Smooth muscle cell (in vitro differentiated cells): ENCODE data around the gene PCOLCE2. TPM values are rescaled to one million over a fixed set of nuclear protein-coding genes. Genes with fewer than 3 reads are reported as not detected.

Source experiments
- DNase-seq: peaks from one replicate; lab custom pipeline; 2025; ENCODE audit not compliant: unreplicated experiment; lab: John Stamatoyannopoulos, UW
- H2AFZ ChIP-seq: fragments of 200-600 bp; sonication (generic); 2 replicates; pipeline ENCODE4 v1.6.0; 2016; ENCODE audit warnings: antibody characterized with exemption, low read depth, mild to moderate bottlenecking
- H3F3A ChIP-seq: fragments of 200-600 bp; sonication (generic); 2 replicates; pipeline ENCODE4 v1.6.0; 2017; ENCODE audit warnings: antibody characterized with exemption, low read depth
- H3K27ac ChIP-seq: fragments of 200-600 bp; sonication (generic); 2 replicates; pipeline ENCODE4 v1.5.1; 2016; ENCODE audit warnings: low read depth, mild to moderate bottlenecking
- H3K27me3 ChIP-seq: fragments of 200-600 bp; sonication (generic); 2 replicates; pipeline ENCODE4 v1.6.1; 2016; ENCODE audit warnings: low read depth, mild to moderate bottlenecking
- H3K36me3 ChIP-seq: fragments of 200-600 bp; sonication (generic); 2 replicates; pipeline ENCODE4 v1.5.1; 2016; ENCODE audit warnings: low read depth
- H3K4me1 ChIP-seq: fragments of 200-600 bp; sonication (generic); 2 replicates; pipeline ENCODE4 v1.5.1; 2016; ENCODE audit warnings: low read depth
- H3K4me2 ChIP-seq: fragments of 200-600 bp; sonication (generic); 2 replicates; pipeline ENCODE4 v1.6.0; 2016; ENCODE audit warnings: mild to moderate bottlenecking
- H3K4me3 ChIP-seq: fragments of 200-600 bp; sonication (generic); 2 replicates; pipeline ENCODE4 v1.5.1; 2016; ENCODE audit warnings: mild to moderate bottlenecking
- H3K79me2 ChIP-seq: fragments of 200-600 bp; sonication (generic); 2 replicates; pipeline ENCODE4 v1.6.0; 2016; ENCODE audit warnings: low read depth, mild to moderate bottlenecking
- H3K9ac ChIP-seq: fragments of 200-600 bp; sonication (generic); 2 replicates; pipeline ENCODE4 v1.6.0; 2016; ENCODE audit warnings: low read depth
- H3K9me3 ChIP-seq: fragments of 200-600 bp; sonication (generic); replicated peaks from 2 replicates; pipeline ENCODE4 v1.5.1; 2016; ENCODE audit warnings: low read depth
- H4K20me1 ChIP-seq: fragments of 200-600 bp; sonication (generic); 2 replicates; pipeline ENCODE4 v1.6.0; 2016; ENCODE audit warnings: low read depth
- CTCF ChIP-seq: fragments of 200-600 bp; sonication (generic); IDR thresholded peaks from 2 replicates; pipeline ENCODE4 v1.5.1; 2017; ENCODE audit warnings: borderline replicate concordance, mild to moderate bottlenecking, antibody characterized with exemption; ENCODE audit not compliant: insufficient read depth, poor library complexity, severe bottlenecking
- WGBS: methylation state at CpG from one replicate; pipeline ENCODE4 v1.1.7; 2016; ENCODE audit warnings: low lambda C conversion rate; 5-methylcytosine and 5-hydroxymethylcytosine counted together
- polyA plus RNA-seq: library from polyadenylated mRNA; unstranded; fragments of >200 nt; fragmentation: Nextera tagmentation; extraction: Ambion mirVana; gene quantifications from 2 replicates; pipeline ENCODE4 v1.2.1, GENCODE V29; 2016
- total RNA-seq: library from RNA; depleted of rRNA; stranded (reverse); fragments of >200 nt; gene quantifications from 2 replicates; pipeline ENCODE4 v1.2.3, GENCODE V29; 2014

The PCOLCE2 gene
- total and polyA plus RNA-seq, 2 experiments from 2014 or later: 32.5 to 80.9 TPM

- H2AFZ ChIP-seq: no peak overlapping the region
- H4K20me1 ChIP-seq: no peaks in the 10 kb centered on the region
- no peak for DNase-seq
- 93% methylated on average over 1 of the region's 1 CpG for WGBS
- H3K9me3 ChIP-seq: no peaks in the 10 kb centered on the region
- H3F3A ChIP-seq: no peaks in the 10 kb centered on the region
- no peak overlapping the region for H3K9ac ChIP-seq
- H3K4me2 ChIP-seq: no peak overlapping the region
- H3K36me3 ChIP-seq: no peaks in the 10 kb centered on the region
- H3K4me1 ChIP-seq: peaks cover 2% of the 10 kb centered on the region
- H3K27ac ChIP-seq: no peak overlapping the region
- no peak overlapping the region for H3K4me3 ChIP-seq
- H3K27me3 ChIP-seq: no peaks in the 10 kb centered on the region
- TF ChIP-seq CTCF: no peak
- no peaks in the 10 kb centered on the region for H3K79me2 ChIP-seq
These were observed 93.6 kb downstream of the PCOLCE2 start for GRCh38 chr3:142795332-142795731.

- Histone ChIP-seq H3K9ac (no peak overlapping the region), H3K4me2 (no peak overlapping the region), H3K27ac (no peak overlapping the region), H3K9me3 (no peaks in the 10 kb centered on the region), H3K36me3 (no peaks in the 10 kb centered on the region), H4K20me1 (no peaks in the 10 kb centered on the region), H3K4me1 (peaks cover 7% of the 10 kb centered on the region), H3F3A (no peaks in the 10 kb centered on the region), H2AFZ (no peak overlapping the region), H3K27me3 (no peaks in the 10 kb centered on the region), H3K4me3 (no peak overlapping the region), H3K79me2 (no peaks in the 10 kb centered on the region)
- DNase-seq: no peak
- 70% methylated on average over 4 of the region's 4 CpGs for WGBS
- no peak for TF ChIP-seq CTCF
These were observed 94.4 kb downstream of the PCOLCE2 start for GRCh38 chr3:142794508-142794907.

GRCh38 chr3:142787719-142788118 is 101.2 kb downstream of the PCOLCE2 start:
- Histone ChIP-seq H3F3A (no peaks in the 10 kb centered on the region), H3K4me1 (peaks cover 7% of the 10 kb centered on the region), H3K9me3 (no peaks in the 10 kb centered on the region), H3K27ac (no peak overlapping the region), H3K27me3 (no peaks in the 10 kb centered on the region), H3K4me3 (no peak overlapping the region), H3K9ac (no peak overlapping the region), H4K20me1 (no peaks in the 10 kb centered on the region), H3K36me3 (peaks cover 6% of the 10 kb centered on the region), H3K4me2 (no peak overlapping the region), H2AFZ (no peak overlapping the region), H3K79me2 (no peaks in the 10 kb centered on the region)
- no peak for DNase-seq
- WGBS: 41% methylated on average over 1 of the region's 1 CpG
- no peak for TF ChIP-seq CTCF

- no peak for DNase-seq
- 94% methylated on average over 4 of the region's 4 CpGs for WGBS
- Histone ChIP-seq H3K4me2 (no peak overlapping the region), H3K9me3 (no peaks in the 10 kb centered on the region), H4K20me1 (no peaks in the 10 kb centered on the region), H3K27ac (no peak overlapping the region), H2AFZ (no peak overlapping the region), H3K79me2 (no peaks in the 10 kb centered on the region), H3K36me3 (peaks cover 6% of the 10 kb centered on the region), H3K27me3 (no peaks in the 10 kb centered on the region), H3F3A (no peaks in the 10 kb centered on the region), H3K9ac (no peak overlapping the region), H3K4me3 (no peak overlapping the region), H3K4me1 (peaks cover 7% of the 10 kb centered on the region)
- TF ChIP-seq CTCF: no peak
These were observed 102.9 kb downstream of the PCOLCE2 start for GRCh38 chr3:142785996-142786395.
